ENCODE measurements around the gene KAT2B.

DNA sequence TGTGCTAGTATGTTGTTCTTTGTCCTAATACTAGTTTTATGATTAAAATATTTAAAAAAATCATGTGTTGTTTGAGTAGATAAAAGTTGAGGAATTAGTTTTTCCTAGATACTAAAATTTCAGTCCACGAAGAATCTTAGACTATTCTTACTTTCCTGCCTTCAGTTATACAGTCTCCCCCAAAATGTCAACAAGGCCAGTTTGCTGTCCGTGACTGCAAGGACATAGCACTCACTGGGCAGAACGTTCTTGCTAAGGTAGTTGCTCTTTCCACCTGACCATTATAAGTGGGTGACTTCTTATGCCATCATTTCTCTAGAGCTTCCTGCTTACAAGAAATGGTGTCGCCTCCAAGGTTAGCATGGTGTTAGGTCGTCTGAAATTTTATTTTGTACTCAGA, 32.8 kb downstream of the KAT2B start:
- TF ChIP-seq, protein P1, sequence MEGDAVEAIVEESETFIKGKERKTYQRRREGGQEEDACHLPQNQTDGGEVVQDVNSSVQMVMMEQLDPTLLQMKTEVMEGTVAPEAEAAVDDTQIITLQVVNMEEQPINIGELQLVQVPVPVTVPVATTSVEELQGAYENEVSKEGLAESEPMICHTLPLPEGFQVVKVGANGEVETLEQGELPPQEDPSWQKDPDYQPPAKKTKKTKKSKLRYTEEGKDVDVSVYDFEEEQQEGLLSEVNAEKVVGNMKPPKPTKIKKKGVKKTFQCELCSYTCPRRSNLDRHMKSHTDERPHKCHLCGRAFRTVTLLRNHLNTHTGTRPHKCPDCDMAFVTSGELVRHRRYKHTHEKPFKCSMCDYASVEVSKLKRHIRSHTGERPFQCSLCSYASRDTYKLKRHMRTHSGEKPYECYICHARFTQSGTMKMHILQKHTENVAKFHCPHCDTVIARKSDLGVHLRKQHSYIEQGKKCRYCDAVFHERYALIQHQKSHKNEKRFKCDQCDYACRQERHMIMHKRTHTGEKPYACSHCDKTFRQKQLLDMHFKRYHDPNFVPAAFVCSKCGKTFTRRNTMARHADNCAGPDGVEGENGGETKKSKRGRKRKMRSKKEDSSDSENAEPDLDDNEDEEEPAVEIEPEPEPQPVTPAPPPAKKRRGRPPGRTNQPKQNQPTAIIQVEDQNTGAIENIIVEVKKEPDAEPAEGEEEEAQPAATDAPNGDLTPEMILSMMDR (conservative IDR thresholded peaks at IDR 0.05) = no peak
- TF ChIP-seq EZH2 (IDR thresholded peaks at IDR 0.05; ENCODE audit: low read depth) = no peak

All from PC-9 (cell line).